B cell (primary cell): ENCODE measurements around the gene GUCY1A1.

ENCODE experiments used
- EZH2 ChIP-seq: IDR thresholded peaks from 2 replicates; pipeline ENCODE4 v1.6.1; 2012; ENCODE audit warnings: borderline replicate concordance, low read depth, mild to moderate bottlenecking, moderate library complexity, low read length; ENCODE audit not compliant: insufficient read depth, poor library complexity, severe bottlenecking
- TF ChIP-seq, protein P1 (sequence below): fragments of 200-600 bp; IDR thresholded peaks from one replicate; pipeline ENCODE4 v1.8.0; 2022; ENCODE audit warnings: antibody characterized with exemption, mild to moderate bottlenecking

DNA sequence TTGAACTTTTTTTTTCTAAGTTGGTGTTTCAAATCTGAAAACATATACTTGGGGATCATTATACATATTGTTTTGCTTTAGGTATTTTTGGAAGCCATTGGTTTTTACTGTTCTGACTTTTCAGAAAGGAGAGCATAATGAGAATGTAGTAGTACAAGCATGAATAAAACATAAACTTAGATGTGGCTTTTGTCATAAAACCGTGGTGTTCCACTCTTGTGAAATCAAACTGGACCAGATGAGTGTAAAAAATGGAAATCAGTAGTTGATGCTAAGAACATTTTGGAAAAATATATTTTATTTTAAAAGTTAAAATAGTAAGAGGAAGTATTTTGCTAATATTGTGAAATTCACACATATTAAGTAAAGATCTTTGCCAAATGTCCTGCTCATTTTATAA lies 29.6 kb downstream of the GUCY1A1 start:
- TF ChIP-seq, protein P1, sequence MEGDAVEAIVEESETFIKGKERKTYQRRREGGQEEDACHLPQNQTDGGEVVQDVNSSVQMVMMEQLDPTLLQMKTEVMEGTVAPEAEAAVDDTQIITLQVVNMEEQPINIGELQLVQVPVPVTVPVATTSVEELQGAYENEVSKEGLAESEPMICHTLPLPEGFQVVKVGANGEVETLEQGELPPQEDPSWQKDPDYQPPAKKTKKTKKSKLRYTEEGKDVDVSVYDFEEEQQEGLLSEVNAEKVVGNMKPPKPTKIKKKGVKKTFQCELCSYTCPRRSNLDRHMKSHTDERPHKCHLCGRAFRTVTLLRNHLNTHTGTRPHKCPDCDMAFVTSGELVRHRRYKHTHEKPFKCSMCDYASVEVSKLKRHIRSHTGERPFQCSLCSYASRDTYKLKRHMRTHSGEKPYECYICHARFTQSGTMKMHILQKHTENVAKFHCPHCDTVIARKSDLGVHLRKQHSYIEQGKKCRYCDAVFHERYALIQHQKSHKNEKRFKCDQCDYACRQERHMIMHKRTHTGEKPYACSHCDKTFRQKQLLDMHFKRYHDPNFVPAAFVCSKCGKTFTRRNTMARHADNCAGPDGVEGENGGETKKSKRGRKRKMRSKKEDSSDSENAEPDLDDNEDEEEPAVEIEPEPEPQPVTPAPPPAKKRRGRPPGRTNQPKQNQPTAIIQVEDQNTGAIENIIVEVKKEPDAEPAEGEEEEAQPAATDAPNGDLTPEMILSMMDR = no peak
- TF ChIP-seq EZH2 = no peak
